Gastrocnemius medialis (tissue), 4 donors: ENCODE results near the gene SH2B3.
"Not testable (repeated sequence)": the region's sequence is repeated elsewhere in the genome, so short reads cannot be mapped to it uniquely, and the experiment has no call there.

Experiments
- POLR2A ChIP-seq, 2 donors: fragments of 450-650 bp; IDR thresholded peaks; one replicate each; pipeline ENCODE4 v1.6.1; 2017; ENCODE audit warnings: antibody characterized with exemption in 2 of 2, mild to moderate bottlenecking in 2 of 2, moderate library complexity in 2 of 2
- TF ChIP-seq, protein P1 (sequence below), 5 experiments: fragments of 450-650 bp in 3 of 5; fragments of 200-600 bp in 2 of 5; sonication (generic) in 2 of 5; IDR thresholded peaks in 4 of 5; conservative IDR thresholded peaks in 1 of 5; 1 replicate in 4 of 5; 2 replicates in 1 of 5; pipeline ENCODE4 v1.5.1; 2016 to 2019; ENCODE audit warnings: antibody characterized with exemption in 5 of 5, mild to moderate bottlenecking in 3 of 5, moderate library complexity in 3 of 5

DNA sequence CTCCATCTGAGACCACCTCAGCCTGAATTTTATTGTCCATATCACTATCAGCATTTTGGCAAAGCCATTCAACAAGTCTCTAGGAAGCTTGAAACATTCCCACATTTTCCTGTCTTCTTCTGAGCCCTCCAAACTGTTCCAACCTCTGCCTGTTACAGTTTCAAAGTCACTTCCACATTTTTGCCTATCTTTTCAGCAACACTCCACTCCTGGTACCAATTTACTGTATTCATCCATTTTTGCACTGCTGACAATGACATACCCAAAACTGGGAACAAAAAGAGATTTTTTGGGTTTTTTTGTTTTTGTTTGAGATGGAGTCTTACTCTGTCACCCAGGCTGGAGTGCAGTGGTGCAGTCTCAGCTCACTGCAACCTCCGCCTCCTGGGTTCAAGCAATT is 32.5 kb upstream of the SH2B3 start:
- not testable (repeated sequence) for TF ChIP-seq POLR2A (IDR thresholded peaks at IDR 0.05)
- TF ChIP-seq, protein P1, sequence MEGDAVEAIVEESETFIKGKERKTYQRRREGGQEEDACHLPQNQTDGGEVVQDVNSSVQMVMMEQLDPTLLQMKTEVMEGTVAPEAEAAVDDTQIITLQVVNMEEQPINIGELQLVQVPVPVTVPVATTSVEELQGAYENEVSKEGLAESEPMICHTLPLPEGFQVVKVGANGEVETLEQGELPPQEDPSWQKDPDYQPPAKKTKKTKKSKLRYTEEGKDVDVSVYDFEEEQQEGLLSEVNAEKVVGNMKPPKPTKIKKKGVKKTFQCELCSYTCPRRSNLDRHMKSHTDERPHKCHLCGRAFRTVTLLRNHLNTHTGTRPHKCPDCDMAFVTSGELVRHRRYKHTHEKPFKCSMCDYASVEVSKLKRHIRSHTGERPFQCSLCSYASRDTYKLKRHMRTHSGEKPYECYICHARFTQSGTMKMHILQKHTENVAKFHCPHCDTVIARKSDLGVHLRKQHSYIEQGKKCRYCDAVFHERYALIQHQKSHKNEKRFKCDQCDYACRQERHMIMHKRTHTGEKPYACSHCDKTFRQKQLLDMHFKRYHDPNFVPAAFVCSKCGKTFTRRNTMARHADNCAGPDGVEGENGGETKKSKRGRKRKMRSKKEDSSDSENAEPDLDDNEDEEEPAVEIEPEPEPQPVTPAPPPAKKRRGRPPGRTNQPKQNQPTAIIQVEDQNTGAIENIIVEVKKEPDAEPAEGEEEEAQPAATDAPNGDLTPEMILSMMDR (IDR thresholded peaks at IDR 0.05 in 4 of 5, conservative IDR thresholded peaks at IDR 0.05 in 1 of 5), result not testable (repeated sequence)
